ENCODE measurements around the gene P3H1.
"Not testable (repeated sequence)": the region's sequence is repeated elsewhere in the genome, so short reads cannot be mapped to it uniquely, and the experiment has no call there.

The P3H1 gene, protein sequence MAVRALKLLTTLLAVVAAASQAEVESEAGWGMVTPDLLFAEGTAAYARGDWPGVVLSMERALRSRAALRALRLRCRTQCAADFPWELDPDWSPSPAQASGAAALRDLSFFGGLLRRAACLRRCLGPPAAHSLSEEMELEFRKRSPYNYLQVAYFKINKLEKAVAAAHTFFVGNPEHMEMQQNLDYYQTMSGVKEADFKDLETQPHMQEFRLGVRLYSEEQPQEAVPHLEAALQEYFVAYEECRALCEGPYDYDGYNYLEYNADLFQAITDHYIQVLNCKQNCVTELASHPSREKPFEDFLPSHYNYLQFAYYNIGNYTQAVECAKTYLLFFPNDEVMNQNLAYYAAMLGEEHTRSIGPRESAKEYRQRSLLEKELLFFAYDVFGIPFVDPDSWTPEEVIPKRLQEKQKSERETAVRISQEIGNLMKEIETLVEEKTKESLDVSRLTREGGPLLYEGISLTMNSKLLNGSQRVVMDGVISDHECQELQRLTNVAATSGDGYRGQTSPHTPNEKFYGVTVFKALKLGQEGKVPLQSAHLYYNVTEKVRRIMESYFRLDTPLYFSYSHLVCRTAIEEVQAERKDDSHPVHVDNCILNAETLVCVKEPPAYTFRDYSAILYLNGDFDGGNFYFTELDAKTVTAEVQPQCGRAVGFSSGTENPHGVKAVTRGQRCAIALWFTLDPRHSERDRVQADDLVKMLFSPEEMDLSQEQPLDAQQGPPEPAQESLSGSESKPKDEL

DNA sequence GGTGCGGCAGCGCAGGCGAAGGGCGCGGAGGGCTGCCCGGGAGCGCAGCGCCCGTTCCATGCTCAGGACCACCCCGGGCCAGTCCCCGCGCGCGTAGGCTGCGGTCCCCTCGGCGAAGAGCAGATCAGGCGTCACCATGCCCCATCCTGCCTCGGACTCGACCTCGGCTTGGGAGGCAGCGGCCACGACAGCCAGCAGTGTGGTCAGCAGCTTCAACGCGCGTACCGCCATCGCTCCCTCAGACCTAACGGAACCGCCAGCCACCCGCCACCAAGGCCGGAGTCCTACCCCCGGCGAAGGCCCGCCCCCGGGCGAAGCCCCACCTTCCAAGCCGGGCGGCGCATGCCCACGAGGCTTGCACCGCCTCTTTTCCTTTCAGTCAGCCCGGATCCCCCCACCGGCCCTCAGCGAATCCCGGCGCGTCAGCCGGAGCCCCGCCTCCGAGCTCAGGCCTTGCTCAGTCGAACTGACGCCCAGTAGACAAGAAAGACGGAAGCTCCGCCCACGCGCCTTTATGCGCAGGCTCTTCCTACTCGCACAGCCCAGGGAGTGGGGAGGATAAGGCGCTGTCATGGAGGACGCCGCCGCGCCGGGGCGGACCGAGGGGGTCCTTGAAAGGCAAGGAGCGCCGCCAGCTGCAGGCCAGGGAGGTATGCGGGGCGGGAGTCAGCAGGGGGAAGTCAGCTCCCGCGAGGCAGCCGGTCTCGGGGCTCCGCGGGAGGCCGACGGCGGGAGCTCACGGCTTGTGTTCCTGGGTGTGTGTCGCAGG, at the start of gene P3H1, which contains the start of gene C1orf50:
Gene P3H1 (minus strand): TSS at position 288 of the 769 bp plus-strand sequence. CDS start 57 bp downstream, at position 231.
Gene C1orf50 (plus strand): TSS at position 509 of the 769 bp plus-strand sequence. CDS start 63 bp downstream, at position 572.
- in situ Hi-C loops (cut with MboI; ENCODE audit: low sequenced_read_pairs, unreplicated experiment), result no loop called here
- no peak for TF ChIP-seq CTCF (IDR thresholded peaks at IDR 0.05; ENCODE audit: borderline replicate concordance, control extremely low read depth, extremely low read depth, insufficient read depth, missing control alignments)
- peak; percentile 98 for DNase-seq (ENCODE audit: low spot score)

GRCh38 chr1:42815941-42816584, 49.2 kb upstream of the P3H1 start:
- no peak for TF ChIP-seq CTCF (IDR thresholded peaks at IDR 0.05; ENCODE audit: borderline replicate concordance, control extremely low read depth, extremely low read depth, insufficient read depth, missing control alignments)
- no peak for DNase-seq (ENCODE audit: low spot score)
- in situ Hi-C loops (cut with MboI; ENCODE audit: low sequenced_read_pairs, unreplicated experiment), result no loop called here

- DNase-seq (ENCODE audit: low spot score); in situ Hi-C loops (cut with MboI; ENCODE audit: low sequenced_read_pairs, unreplicated experiment): not testable (repeated sequence)
Observed at GRCh38 chr1:42814815-42815214, 48.0 kb upstream of the P3H1 start.

DNA sequence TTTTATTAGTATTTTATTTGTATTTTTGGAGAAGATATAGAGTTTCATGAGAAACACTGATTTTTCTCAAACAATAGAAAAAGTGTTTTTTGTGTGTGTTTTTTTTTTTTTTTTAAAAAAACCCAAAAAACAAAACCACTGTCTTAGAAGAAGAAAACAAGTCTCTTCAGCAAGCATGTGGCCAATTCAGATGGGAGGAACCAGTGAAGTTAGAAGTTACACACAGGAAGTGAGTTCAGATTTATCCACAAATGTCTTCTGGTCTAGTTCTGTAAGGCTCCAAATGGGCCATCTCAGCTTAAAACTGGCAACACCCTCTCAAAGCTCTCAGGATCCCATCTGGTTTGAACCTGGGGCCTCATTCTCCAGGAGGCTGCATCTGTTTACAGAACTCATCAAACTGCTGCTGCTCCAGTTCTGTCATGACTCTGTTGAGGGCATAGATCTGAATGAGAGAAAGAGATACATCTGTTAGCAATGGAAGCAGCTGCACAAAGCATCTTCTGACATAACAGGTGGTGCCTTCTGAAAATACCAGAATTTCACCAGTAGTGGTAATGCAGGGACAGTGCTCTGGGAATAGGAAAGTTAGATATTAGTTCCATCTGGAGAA, 40.3 kb upstream of the P3H1 start:
- TF ChIP-seq CTCF (IDR thresholded peaks at IDR 0.05; ENCODE audit: borderline replicate concordance, control extremely low read depth, extremely low read depth, insufficient read depth, missing control alignments), result no peak
- in situ Hi-C loops (cut with MboI; ENCODE audit: low sequenced_read_pairs, unreplicated experiment), result no loop called here
- no peak for DNase-seq (ENCODE audit: low spot score)

GRCh38 chr1:42806593-42806992, 39.8 kb upstream of the P3H1 start:
- TF ChIP-seq CTCF (IDR thresholded peaks at IDR 0.05; ENCODE audit: borderline replicate concordance, control extremely low read depth, extremely low read depth, insufficient read depth, missing control alignments), result no peak
- in situ Hi-C loops (cut with MboI; ENCODE audit: low sequenced_read_pairs, unreplicated experiment), result no loop called here
- DNase-seq (ENCODE audit: low spot score), result no peak

DNA sequence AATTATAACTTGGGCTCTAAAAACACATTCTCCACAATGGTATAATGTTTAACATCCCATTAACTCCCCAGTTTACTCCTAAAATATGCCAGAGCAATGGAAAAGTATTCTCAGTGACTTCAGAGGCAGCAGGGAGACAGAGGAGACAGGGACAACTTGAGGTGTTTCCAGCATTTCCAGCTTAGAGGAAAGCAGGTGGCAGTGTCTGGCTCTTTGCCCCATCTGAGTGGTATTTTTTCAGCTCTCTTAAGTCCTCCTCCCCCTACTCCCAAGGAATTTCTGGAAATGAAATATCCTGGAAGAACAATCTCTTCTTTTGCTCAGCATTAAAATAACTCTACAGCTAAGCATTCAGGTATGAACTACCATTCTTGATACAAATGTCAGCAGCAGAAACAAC, 39.3 kb upstream of the P3H1 start:
- in situ Hi-C loops (cut with MboI; ENCODE audit: low sequenced_read_pairs, unreplicated experiment), result no loop called here
- DNase-seq (ENCODE audit: low spot score), result no peak
- TF ChIP-seq CTCF (IDR thresholded peaks at IDR 0.05; ENCODE audit: borderline replicate concordance, control extremely low read depth, extremely low read depth, insufficient read depth, missing control alignments), result no peak

Data from GM13976 (cell line).